Right lobe of liver (tissue), 6 donors: Measurements from ENCODE around the gene UGT2B17. TPM values are rescaled to one million over a fixed set of nuclear protein-coding genes. Genes with fewer than 3 reads are reported as not detected.
"Not testable (repeated sequence)": the region's sequence is repeated elsewhere in the genome, so short reads cannot be mapped to it uniquely, and the experiment has no call there.

Experiments
- ATAC-seq, 4 donors: fragments of 200-7000 bp; cut with Tn5 transposase; one replicate each; pipeline ENCODE4 v1.9.1; 2020; ENCODE audit warnings: mild to moderate bottlenecking in 4 of 4, moderate library complexity in 4 of 4
- DNase-seq, 3 donors: peaks; one replicate each; pipeline ENCODE4 v3.0.0-alpha.2; 2020
- H3K27ac ChIP-seq, 3 donors: fragments of 200-600 bp; one replicate each; pipeline ENCODE4 v1.8.0; 2022
- H3K27me3 ChIP-seq, 2 donors: fragments of 200-600 bp; one replicate each; pipeline ENCODE4 v1.8.0; 2022
- H3K36me3 ChIP-seq, 4 donors: fragments of 200-600 bp; sonication (generic) in 1 of 4; one replicate each; pipeline versions ENCODE4 v1.5.1 to v1.8.0; 2017 to 2022; ENCODE audit warnings: control low read depth in 1 of 4
- H3K4me1 ChIP-seq, 4 donors: fragments of 200-600 bp; sonication (generic) in 1 of 4; one replicate each; pipeline versions ENCODE4 v1.5.1 to v1.8.0; 2017 to 2022; ENCODE audit warnings: control low read depth in 1 of 4
- H3K4me3 ChIP-seq, 3 donors: fragments of 200-600 bp; one replicate each; pipeline ENCODE4 v1.8.0; 2022
- H3K9me3 ChIP-seq, 4 donors: fragments of 200-600 bp; sonication (generic) in 1 of 4; one replicate each; pipeline versions ENCODE4 v1.5.1 to v1.8.0; 2017 to 2022; ENCODE audit warnings: control low read depth in 1 of 4
- CTCF ChIP-seq, 4 donors: fragments of 200-600 bp in 3 of 4; fragments of 450-650 bp in 1 of 4; IDR thresholded peaks; one replicate each; pipeline versions ENCODE4 v1.5.1 to v1.8.0; 2016 to 2022; ENCODE audit warnings: antibody characterized with exemption in 4 of 4, mild to moderate bottlenecking in 2 of 4
- POLR2A ChIP-seq: fragments of 450-650 bp; IDR thresholded peaks from one replicate; pipeline ENCODE4 v1.6.1; 2017; ENCODE audit warnings: antibody characterized with exemption, mild to moderate bottlenecking
- WGBS: methylation state at CpG from one replicate; pipeline ENCODE4 v1.1.6; 2018; ENCODE audit warnings: low coverage, low lambda C conversion rate; ENCODE audit not compliant: insufficient coverage; ENCODE audit errors: missing lambda C conversion rate; 5-methylcytosine and 5-hydroxymethylcytosine counted together
- intact Hi-C, 2 donors: fragments of 100-400 bp; cut with DNase I; formaldehyde crosslinking; loops; one replicate each; pipeline versions ENCODE4 v1.11.2 to v1.14.1; 2022
- total RNA-seq, 6 experiments: library from RNA; depleted of rRNA in 2 of 6; stranded (reverse); fragments of >200 nt in 2 of 6; fragmentation: NEBNext Ultra II Directional in 3 of 6; extraction: Animal tissue kit (Norgen Biotek cat#: 25700) in 3 of 6; gene quantifications; one replicate each; pipeline versions ENCODE4 v1.1.0 to v1.2.4, GENCODE V29; 2016 to 2023
- donor health status: DM: no; HTN: yes; CAD: no.
- donor health status: DM: no; HTN: no; CAD: no.
- donor health status: DM: no; HTN: no; CAD: no.
- donor health status: DM: no; HTN: yes; CAD: no.
- donor health status: DM: no; HTN: yes; CAD: no.

The UGT2B17 gene
- total RNA-seq, 6 experiments from 2014 or later: 1.0 to 13.6 (median 2.5) TPM

GRCh38 chr4:68552818-68553811 is 23.0 kb downstream of the UGT2B17 start:
- TF ChIP-seq CTCF (IDR thresholded peaks at IDR 0.05): peak in 2 of 4 donors; percentile 17 to 39
- H3K27me3 ChIP-seq, H3K4me1 ChIP-seq, H3K4me3 ChIP-seq, H3K36me3 ChIP-seq, intact Hi-C loops, DNase-seq, H3K9me3 ChIP-seq: not testable (repeated sequence)
- H3K27ac ChIP-seq: peak overlapping the region in 2 of 3 donors; percentile 67 to 78
- WGBS: 14% methylated on average over 4 of the region's 5 CpGs
- ATAC-seq: peak; percentile 80 to 96 (median 88)

- H3K4me3 ChIP-seq, ATAC-seq, DNase-seq, H3K27ac ChIP-seq, H3K36me3 ChIP-seq, H3K9me3 ChIP-seq, intact Hi-C loops, H3K4me1 ChIP-seq, H3K27me3 ChIP-seq: not testable (repeated sequence)
- 100% methylated on average over 5 of the region's 13 CpGs for WGBS
These were observed 33.4 kb downstream of the UGT2B17 start for GRCh38 chr4:68542742-68543141.

- Histone ChIP-seq H3K27me3 (no peaks in the 10 kb centered on the region), H3K4me1 (no peaks in the 10 kb centered on the region), H3K4me3 (no peak overlapping the region), H3K27ac (no peak overlapping the region), H3K9me3 (no peaks in the 10 kb centered on the region), H3K36me3 (no peaks in the 10 kb centered on the region)
- TF ChIP-seq CTCF (IDR thresholded peaks at IDR 0.05) (no peak), POLR2A (no peak)
- WGBS: no CpG with 5 or more reads among the region's 3 CpGs
- no peak for DNase-seq
- no peak for ATAC-seq
- intact Hi-C loops: no loop called here
These were observed 39.7 kb downstream of the UGT2B17 start for GRCh38 chr4:68536375-68536774.

- no peaks in the 10 kb centered on the region for H3K9me3 ChIP-seq
- no CpG with 5 or more reads among the region's 6 CpGs for WGBS
- intact Hi-C loops: no loop called here
- no peaks in the 10 kb centered on the region for H3K36me3 ChIP-seq
- no peak overlapping the region for H3K27ac ChIP-seq
- no peaks in the 10 kb centered on the region for H3K4me1 ChIP-seq
- ATAC-seq (no peak), DNase-seq (no peak)
- H3K4me3 ChIP-seq: no peak overlapping the region
- no peak for TF ChIP-seq POLR2A
- no peaks in the 10 kb centered on the region for H3K27me3 ChIP-seq
These were observed 40.1 kb downstream of the UGT2B17 start for GRCh38 chr4:68535974-68536373.

GRCh38 chr4:68522232-68522631 is 53.9 kb downstream of the UGT2B17 start:
- intact Hi-C loops, H3K4me3 ChIP-seq, H3K4me1 ChIP-seq, DNase-seq, H3K9me3 ChIP-seq, ATAC-seq, H3K27me3 ChIP-seq, H3K27ac ChIP-seq, H3K36me3 ChIP-seq: not testable (repeated sequence)
- no CpG with 5 or more reads among the region's 1 CpG for WGBS

- H3K9me3 ChIP-seq: no peaks in the 10 kb centered on the region
- TF ChIP-seq CTCF (IDR thresholded peaks at IDR 0.05) (no peak), POLR2A (no peak)
- no peak for DNase-seq
- no peaks in the 10 kb centered on the region for H3K4me1 ChIP-seq
- H3K36me3 ChIP-seq: no peaks in the 10 kb centered on the region
- no peak overlapping the region for H3K4me3 ChIP-seq
- WGBS: 58% methylated on average over 2 of the region's 2 CpGs
- H3K27me3 ChIP-seq: no peaks in the 10 kb centered on the region
- H3K27ac ChIP-seq: no peak overlapping the region
- ATAC-seq: no peak
- intact Hi-C loops: no loop called here
These were observed 55.1 kb downstream of the UGT2B17 start for GRCh38 chr4:68520985-68521384.
